GM12878 (cell line): ENCODE measurements around the gene LDHAL6A. TPM values are rescaled to one million over a fixed set of nuclear protein-coding genes. Genes with fewer than 3 reads are reported as not detected.

ENCODE experiments used
- BACH1 ChIP-seq: fragments of 450-650 bp; IDR thresholded peaks from 2 replicates; pipeline ENCODE4 v1.6.1; 2017; ENCODE audit warnings: mild to moderate bottlenecking, borderline replicate concordance
- BCLAF1 ChIP-seq: fragments of 450-650 bp; IDR thresholded peaks from 2 replicates; pipeline ENCODE4 v1.6.1; 2017; ENCODE audit warnings: antibody characterized with exemption, mild to moderate bottlenecking, moderate library complexity
- CHD1 ChIP-seq: IDR thresholded peaks from 2 replicates; pipeline ENCODE4 v1.6.1; 2012; ENCODE audit warnings: low read depth, low read length, improper control_type of control experiment
- CREB1 ChIP-seq: IDR thresholded peaks from 2 replicates; pipeline ENCODE4 v1.6.1; 2012; ENCODE audit warnings: low read depth, mild to moderate bottlenecking, inconsistent platforms
- CREM ChIP-seq: IDR thresholded peaks from 2 replicates; pipeline ENCODE4 v1.6.1; 2014; ENCODE audit warnings: antibody characterized with exemption, low read depth
- E2F4 ChIP-seq: IDR thresholded peaks from 2 replicates; pipeline ENCODE4 v1.6.1; 2012; ENCODE audit warnings: low read depth, low read length, improper control_type of control experiment
- EED ChIP-seq: sonication (generic); IDR thresholded peaks from 2 replicates; pipeline ENCODE4 v1.6.1; 2016; ENCODE audit warnings: antibody characterized with exemption, low read depth
- EP300 ChIP-seq, 2 experiments: fragments of 150-350 bp in 1 of 2; IDR thresholded peaks; 2 replicates each; pipeline ENCODE4 v1.6.1; 2011 to 2012; ENCODE audit warnings: low read depth in 2 of 2, low read length in 2 of 2, borderline replicate concordance in 1 of 2, improper control_type of control experiment in 1 of 2, inconsistent platforms in 1 of 2; ENCODE audit not compliant: control insufficient read depth in 1 of 2
- ESRRA ChIP-seq: IDR thresholded peaks from 2 replicates; pipeline ENCODE4 v1.6.1; 2012; ENCODE audit warnings: mild to moderate bottlenecking, low read length, improper control_type of control experiment
- ETV6 ChIP-seq, 2 experiments: fragments of 450-650 bp in 1 of 2; IDR thresholded peaks in 1 of 2; conservative IDR thresholded peaks in 1 of 2; 2 replicates each; pipeline ENCODE4 v1.6.1; 2014; ENCODE audit warnings: antibody characterized with exemption in 1 of 2, borderline replicate concordance in 1 of 2, low read depth in 1 of 2, mild to moderate bottlenecking in 1 of 2, moderate library complexity in 1 of 2
- HDGF ChIP-seq: fragments of 450-650 bp; IDR thresholded peaks from 2 replicates; pipeline ENCODE4 v1.6.1; 2016; ENCODE audit warnings: antibody characterized with exemption
- IKZF2 ChIP-seq, 2 experiments: fragments of 450-650 bp; IDR thresholded peaks; 2 replicates each; pipeline ENCODE4 v1.6.1; 2017; ENCODE audit warnings: mild to moderate bottlenecking in 2 of 2, moderate library complexity in 2 of 2
- IRF4 ChIP-seq: IDR thresholded peaks from 2 replicates; pipeline ENCODE4 v1.6.1; 2011; ENCODE audit warnings: low read depth, low read length
- MTA3 ChIP-seq: IDR thresholded peaks from 2 replicates; pipeline ENCODE4 v1.6.1; 2012; ENCODE audit warnings: low read length, inconsistent platforms, borderline replicate concordance
- NFYA ChIP-seq: IDR thresholded peaks from 2 replicates; pipeline ENCODE4 v1.6.1; 2011; ENCODE audit warnings: low read depth, mild to moderate bottlenecking, low read length, improper control_type of control experiment, borderline replicate concordance
- PBX3 ChIP-seq: IDR thresholded peaks from 2 replicates; pipeline ENCODE4 v1.6.1; 2011; ENCODE audit warnings: mild to moderate bottlenecking, low read depth, low read length, moderate library complexity; ENCODE audit not compliant: insufficient replicate concordance
- PML ChIP-seq: IDR thresholded peaks from 2 replicates; pipeline ENCODE4 v1.6.1; 2012; ENCODE audit warnings: low read length, inconsistent platforms
- POLR2A ChIP-seq: IDR thresholded peaks from 2 replicates; pipeline ENCODE4 v1.6.1; 2011; ENCODE audit warnings: low read depth, mild to moderate bottlenecking, low read length
- POLR2AphosphoS2 ChIP-seq: IDR thresholded peaks from 2 replicates; pipeline ENCODE4 v1.6.1; 2011; ENCODE audit warnings: low read depth, mild to moderate bottlenecking, low read length, improper control_type of control experiment, moderate library complexity
- SIN3A ChIP-seq: IDR thresholded peaks from 2 replicates; pipeline ENCODE4 v1.6.1; 2012; ENCODE audit warnings: low read depth, low read length, improper control_type of control experiment
- SMARCA5 ChIP-seq: fragments of 450-650 bp; IDR thresholded peaks from 2 replicates; pipeline ENCODE4 v1.6.1; 2017; ENCODE audit warnings: mild to moderate bottlenecking
- WRNIP1 ChIP-seq: IDR thresholded peaks from 2 replicates; pipeline ENCODE4 v1.6.1; 2011; ENCODE audit warnings: low read depth, low read length, improper control_type of control experiment, borderline replicate concordance
- ZBED1 ChIP-seq: IDR thresholded peaks from 2 replicates; pipeline ENCODE4 v1.6.1; 2016; ENCODE audit warnings: borderline replicate concordance
- ZBTB33 ChIP-seq: fragments of 450-650 bp; IDR thresholded peaks from 2 replicates; pipeline ENCODE4 v1.6.1; 2017; ENCODE audit warnings: mild to moderate bottlenecking
- polyA plus RNA-seq, 11 experiments: library from polyadenylated mRNA; depleted of rRNA in 4 of 11; unstranded in 6 of 11; stranded (reverse) in 5 of 11; fragments of >200 nt; fragmentation: Nextera tagmentation in 4 of 11; fragmentation: Illumina TruSeq in 1 of 11; extraction: Ambion mirVana in 4 of 11; extraction: Trizol in 1 of 11; gene quantifications; 1 replicate in 1 of 11; 2 replicates in 10 of 11; pipeline versions ENCODE4 v1.2.1 to v1.2.3, GENCODE V29; 2011 to 2016; ENCODE audit warnings: inconsistent platforms in 2 of 11, missing spikeins in 2 of 11, low read depth in 1 of 11
- total RNA-seq, 4 experiments: library from RNA; depleted of rRNA in 3 of 4; stranded (reverse); fragments of >200 nt in 3 of 4; fragmentation: Illumina TruSeq in 1 of 4; extraction: Trizol in 1 of 4; gene quantifications; 2 replicates each; pipeline versions ENCODE4 v1.2.1 to v1.2.3, GENCODE V29; 2013 to 2021

Gene LDHAL6A
- total and polyA plus RNA-seq, 10 of the 15 experiments (the other 5 are each of a cell fraction or from before 2014, with no cell fraction given): 0.03 to 0.11 (median 0.09) TPM; not detected in 7

GRCh38 chr11:18408558-18409291 lies 46.9 kb upstream of the LDHAL6A start (continued):
- TF ChIP-seq BCLAF1 (no peak), IRF4 (no peak), SMARCA5 (no peak), EP300 (IDR thresholded peaks at IDR 0.05; ENCODE audit: borderline replicate concordance in 1 of 2, control insufficient read depth in 1 of 2, low read depth in 2 of 2, low read length in 2 of 2) (no peak), E2F4 (no peak), NFYA (no peak), SIN3A (no peak), IKZF2 (IDR thresholded peaks at IDR 0.05) (peak in 1 of 2 experiments; percentile 38; a peak in 1 of 4 replicates), HDGF (no peak), ETV6 (conservative IDR thresholded peaks at IDR 0.05 in 1 of 2, IDR thresholded peaks at IDR 0.05 in 1 of 2; ENCODE audit: borderline replicate concordance in 1 of 2, low read depth in 1 of 2) (no peak), CHD1 (no peak), BACH1 (peak; percentile 51; the same call in 1 of the 2 replicates), PBX3 (no peak), CREB1 (no peak), ESRRA (no peak), POLR2A (no peak), PML (no peak), ZBTB33 (no peak), WRNIP1 (no peak), CREM (no peak), MTA3 (no peak), EED (no peak), POLR2AphosphoS2 (peak; percentile 64; the same call in 1 of the 2 replicates), ZBED1 (0 out of 2 replicates have a peak, but pooled peaks have one; percentile 48)
